Skin epidermis (tissue), 12 donors: ENCODE measurements around the gene ADRA1B.
A peak's percentile ranks its signal among the peaks of the same experiment; 100 is the strongest.

Source experiments
- H3K27ac ChIP-seq, 21 experiments: fragments of 200-600 bp; sonication (generic) in 11 of 21; one replicate each; pipeline ENCODE4 v1.5.0; 2020; ENCODE audit warnings: mild to moderate bottlenecking in 3 of 21, inconsistent platforms in 2 of 21, moderate library complexity in 2 of 21
- H3K4me3 ChIP-seq, 7 experiments: fragments of 200-600 bp; sonication (generic) in 2 of 7; one replicate each; pipeline ENCODE4 v1.5.0; 2020; ENCODE audit warnings: inconsistent platforms in 2 of 7, mild to moderate bottlenecking in 2 of 7, moderate library complexity in 1 of 7

The ADRA1B gene

GRCh38 chr5:159916841-159917761 is 819 bp downstream of the ADRA1B start:
- peak overlapping the region in 1 of 21 experiments; percentile 39 for H3K27ac ChIP-seq

GRCh38 chr5:159917994-159918393 is 1.7 kb downstream of the ADRA1B start:
- no peak overlapping the region for H3K4me3 ChIP-seq
- no peak overlapping the region for H3K27ac ChIP-seq

More at GRCh38 chr5:159916841-159917761, 819 bp downstream of the ADRA1B start:
- H3K4me3 ChIP-seq = no peak overlapping the region

- no peak overlapping the region for H3K4me3 ChIP-seq
- no peak overlapping the region for H3K27ac ChIP-seq
Observed at GRCh38 chr5:159921721-159922120, 5.4 kb downstream of the ADRA1B start.

GRCh38 chr5:159923008-159923407 is 6.7 kb downstream of the ADRA1B start:
- H3K27ac ChIP-seq = no peak overlapping the region
- no peak overlapping the region for H3K4me3 ChIP-seq

- H3K27ac ChIP-seq = no peak overlapping the region
- no peak overlapping the region for H3K4me3 ChIP-seq
Observed at GRCh38 chr5:159928122-159928909, 12.0 kb downstream of the ADRA1B start.

GRCh38 chr5:159929176-159929575 is 12.9 kb downstream of the ADRA1B start:
- Histone ChIP-seq H3K27ac (no peak overlapping the region), H3K4me3 (no peak overlapping the region)

GRCh38 chr5:159933531-159934485 is 17.5 kb downstream of the ADRA1B start:
- H3K27ac ChIP-seq = no peak overlapping the region
- no peak overlapping the region for H3K4me3 ChIP-seq

- peak overlapping the region in 1 of 21 experiments; percentile 39 for H3K27ac ChIP-seq
Observed at GRCh38 chr5:159935946-159936345, 19.7 kb downstream of the ADRA1B start.

GRCh38 chr5:159936686-159937329 is 20.5 kb downstream of the ADRA1B start:
- no peak overlapping the region for H3K4me3 ChIP-seq
- H3K27ac ChIP-seq = peak overlapping the region in 1 of 21 experiments; percentile 39

More at GRCh38 chr5:159935946-159936345, 19.7 kb downstream of the ADRA1B start:
- no peak overlapping the region for H3K4me3 ChIP-seq

GRCh38 chr5:159937580-159937979 is 21.3 kb downstream of the ADRA1B start:
- Histone ChIP-seq H3K27ac (peak overlapping the region in 1 of 21 experiments; percentile 30), H3K4me3 (no peak overlapping the region)

GRCh38 chr5:159943326-159943725 is 27.0 kb downstream of the ADRA1B start:
- Histone ChIP-seq H3K27ac (no peak overlapping the region), H3K4me3 (no peak overlapping the region)

- Histone ChIP-seq H3K4me3 (no peak overlapping the region), H3K27ac (no peak overlapping the region)
Observed at GRCh38 chr5:159944056-159944600, 27.8 kb downstream of the ADRA1B start.

GRCh38 chr5:159945359-159945758 is 29.1 kb downstream of the ADRA1B start:
- Histone ChIP-seq H3K4me3 (no peak overlapping the region), H3K27ac (no peak overlapping the region)

- H3K27ac ChIP-seq = no peak overlapping the region
Observed at GRCh38 chr5:159947708-159948358, 31.6 kb downstream of the ADRA1B start.

GRCh38 chr5:159951387-159951786 is 35.1 kb downstream of the ADRA1B start:
- no peak overlapping the region for H3K4me3 ChIP-seq
- H3K27ac ChIP-seq = no peak overlapping the region

More at GRCh38 chr5:159947708-159948358, 31.6 kb downstream of the ADRA1B start:
- no peak overlapping the region for H3K4me3 ChIP-seq

- Histone ChIP-seq H3K4me3 (no peak overlapping the region), H3K27ac (no peak overlapping the region)
Observed at GRCh38 chr5:159951834-159952233, 35.6 kb downstream of the ADRA1B start.

GRCh38 chr5:159953609-159954008 is 37.3 kb downstream of the ADRA1B start:
- Histone ChIP-seq H3K4me3 (no peak overlapping the region), H3K27ac (no peak overlapping the region)

GRCh38 chr5:159955056-159955624 is 38.9 kb downstream of the ADRA1B start:
- H3K27ac ChIP-seq = no peak overlapping the region

More at GRCh38 chr5:159955056-159955624, 38.9 kb downstream of the ADRA1B start:
- H3K4me3 ChIP-seq = no peak overlapping the region
